H9 (cell line): Measurements from ENCODE around the gene EBPL. TPM values are rescaled to one million over a fixed set of nuclear protein-coding genes. Genes with fewer than 3 reads are reported as not detected.

Experiments
- DNase-seq: peaks from one replicate; pipeline ENCODE4 v3.0.0-alpha.2; 2017
- H2AFZ ChIP-seq: one replicate; pipeline ENCODE4 v1.6.1; 2013; ENCODE audit warnings: mild to moderate bottlenecking, low read length, control low read depth, moderate library complexity
- H2AK5ac ChIP-seq: 2 replicates; pipeline ENCODE4 v1.6.1; 2013; ENCODE audit warnings: low read length, control low read depth, mixed read lengths; ENCODE audit not compliant: insufficient read length
- H2BK120ac ChIP-seq: one replicate; pipeline ENCODE4 v1.6.1; 2013; ENCODE audit warnings: low read depth, mild to moderate bottlenecking, low read length, control low read depth, inconsistent platforms; ENCODE audit not compliant: poor library complexity, severe bottlenecking
- H2BK12ac ChIP-seq: 2 replicates; pipeline ENCODE4 v1.6.1; 2013; ENCODE audit warnings: low read length, control low read depth, mixed read lengths, low read depth; ENCODE audit not compliant: insufficient read length
- H2BK15ac ChIP-seq: 2 replicates; pipeline ENCODE4 v1.6.1; 2013; ENCODE audit warnings: low read depth, low read length, control low read depth
- H2BK20ac ChIP-seq: one replicate; pipeline ENCODE4 v1.6.1; 2013; ENCODE audit warnings: low read depth, mild to moderate bottlenecking, low read length, control low read depth, inconsistent platforms; ENCODE audit not compliant: poor library complexity, severe bottlenecking
- H2BK5ac ChIP-seq: 2 replicates; pipeline ENCODE4 v1.6.1; 2013; ENCODE audit warnings: low read length, control low read depth, mixed read lengths; ENCODE audit not compliant: insufficient read length
- H3K14ac ChIP-seq: 2 replicates; pipeline ENCODE4 v1.6.1; 2013; ENCODE audit warnings: low read length, control low read depth; ENCODE audit not compliant: insufficient read depth
- H3K18ac ChIP-seq: 2 replicates; pipeline ENCODE4 v1.6.1; 2013; ENCODE audit warnings: low read depth, mild to moderate bottlenecking, mixed read lengths, low read length, control low read depth; ENCODE audit not compliant: insufficient read length
- H3K23ac ChIP-seq: 2 replicates; pipeline ENCODE4 v1.6.1; 2013; ENCODE audit warnings: low read length, control low read depth, mixed read lengths, low read depth; ENCODE audit not compliant: insufficient read length
- H3K23me2 ChIP-seq: 2 replicates; pipeline ENCODE4 v1.6.1; 2013; ENCODE audit warnings: low read depth, mild to moderate bottlenecking, mixed read lengths, low read length, control low read depth; ENCODE audit not compliant: insufficient read length, poor library complexity, severe bottlenecking
- H3K27ac ChIP-seq: 2 replicates; pipeline ENCODE4 v1.5.1; 2013; ENCODE audit warnings: low read length, control low read depth, mixed read lengths, low read depth; ENCODE audit not compliant: insufficient read length
- H3K27me3 ChIP-seq: 2 replicates; pipeline ENCODE4 v1.6.1; 2013; ENCODE audit warnings: low read length, control low read depth, inconsistent platforms; ENCODE audit not compliant: insufficient read depth
- H3K4ac ChIP-seq: 2 replicates; pipeline ENCODE4 v1.6.1; 2013; ENCODE audit warnings: low read depth, mild to moderate bottlenecking, control low read depth, inconsistent platforms, low read length, moderate library complexity
- H3K4me1 ChIP-seq: 2 replicates; pipeline ENCODE4 v1.6.1; 2013; ENCODE audit warnings: low read length, control low read depth, inconsistent platforms; ENCODE audit not compliant: insufficient read depth
- H3K4me2 ChIP-seq: 2 replicates; pipeline ENCODE4 v1.6.1; 2013; ENCODE audit warnings: low read length, control low read depth, mixed read lengths; ENCODE audit not compliant: insufficient read length, insufficient read depth
- H3K56ac ChIP-seq: 2 replicates; pipeline ENCODE4 v1.6.1; 2013; ENCODE audit warnings: low read depth, mild to moderate bottlenecking, mixed read lengths, low read length, control low read depth; ENCODE audit not compliant: insufficient read length
- H3K79me1 ChIP-seq: 2 replicates; pipeline ENCODE4 v1.6.1; 2013; ENCODE audit warnings: low read depth, mild to moderate bottlenecking, moderate library complexity, low read length, control low read depth, inconsistent platforms; ENCODE audit not compliant: insufficient read depth, poor library complexity, severe bottlenecking
- H3K79me2 ChIP-seq: 2 replicates; pipeline ENCODE4 v1.6.1; 2013; ENCODE audit warnings: low read length, control low read depth, inconsistent platforms; ENCODE audit not compliant: insufficient read depth
- H3K9ac ChIP-seq: 2 replicates; pipeline ENCODE4 v1.6.1; 2013; ENCODE audit warnings: low read length, control low read depth, mixed read lengths; ENCODE audit not compliant: insufficient read length; ENCODE audit errors: extremely low read depth
- H3K9me3 ChIP-seq: one replicate; pipeline ENCODE4 v1.6.1; 2013; ENCODE audit warnings: low read depth, low read length, inconsistent platforms; ENCODE audit not compliant: control insufficient read depth
- H3T11ph ChIP-seq: one replicate; pipeline ENCODE4 v1.6.1; 2013; ENCODE audit warnings: mild to moderate bottlenecking, low read length, control low read depth, inconsistent platforms
- H4K20me1 ChIP-seq: one replicate; pipeline ENCODE4 v1.6.1; 2013; ENCODE audit not compliant: control insufficient read depth, insufficient read length, insufficient read depth
- H4K5ac ChIP-seq: 2 replicates; pipeline ENCODE4 v1.6.1; 2013; ENCODE audit warnings: low read depth, mild to moderate bottlenecking, mixed read lengths, low read length, control low read depth; ENCODE audit not compliant: insufficient read length
- H4K8ac ChIP-seq: replicated peaks from 2 replicates; pipeline ENCODE4 v1.6.1; 2013; ENCODE audit warnings: low read length, control low read depth, mixed read lengths, low read depth; ENCODE audit not compliant: insufficient read length
- H4K91ac ChIP-seq: 2 replicates; pipeline ENCODE4 v1.6.1; 2013; ENCODE audit warnings: low read depth, mild to moderate bottlenecking, moderate library complexity, mixed read lengths, low read length, control low read depth; ENCODE audit not compliant: insufficient read length
- H3K27ac Mint-ChIP-seq, 3 experiments: 2 replicates in 2 of 3; 3 replicates in 1 of 3; pipeline ENCODE4 v1.8.0; 2020 to 2021; ENCODE audit warnings: mixed read lengths in 3 of 3, mild to moderate bottlenecking in 1 of 3, moderate library complexity in 1 of 3
- H3K27me3 Mint-ChIP-seq: 2 replicates; pipeline ENCODE4 v1.8.0; 2021; ENCODE audit warnings: low read depth, mild to moderate bottlenecking, moderate library complexity, mixed read lengths
- H3K36me3 Mint-ChIP-seq, 3 experiments: 2 replicates in 2 of 3; 3 replicates in 1 of 3; pipeline ENCODE4 v1.8.0; 2020 to 2021; ENCODE audit warnings: low read depth in 3 of 3, mixed read lengths in 3 of 3; ENCODE audit not compliant: insufficient read depth in 1 of 3
- H3K4me1 Mint-ChIP-seq, 2 experiments: 2 replicates each; pipeline ENCODE4 v1.8.0; 2020; ENCODE audit warnings: mixed read lengths in 2 of 2
- H3K4me3 Mint-ChIP-seq, 2 experiments: 2 replicates in 1 of 2; 3 replicates in 1 of 2; pipeline ENCODE4 v1.8.0; 2020 to 2021; ENCODE audit warnings: mild to moderate bottlenecking in 2 of 2, mixed read lengths in 2 of 2, moderate library complexity in 1 of 2
- H3K9me3 Mint-ChIP-seq, 2 experiments: 2 replicates in 1 of 2; 3 replicates in 1 of 2; pipeline ENCODE4 v1.8.0; 2020; ENCODE audit warnings: mild to moderate bottlenecking in 2 of 2, mixed read lengths in 2 of 2, moderate library complexity in 1 of 2
- CTCF ChIP-seq: fragments of 200-600 bp; sonication (generic); conservative IDR thresholded peaks from 3 replicates; pipeline ENCODE4 v1.8.0; 2021; ENCODE audit warnings: antibody characterized with exemption, mild to moderate bottlenecking
- total RNA-seq: library from RNA; stranded (reverse); gene quantifications from 2 replicates; pipeline ENCODE4 v1.2.1, GENCODE V29; 2021

The EBPL gene
- total RNA-seq, 1 experiment from 2014 or later, result 65.9 TPM

- Histone ChIP-seq H4K20me1 (no peaks in the 10 kb centered on the region), H3K79me2 (no peaks in the 10 kb centered on the region), H3K9ac (no peak overlapping the region), H2BK20ac (no peak overlapping the region), H3K4ac (no peak overlapping the region), H3K23me2 (no peaks in the 10 kb centered on the region), H2BK15ac (no peak overlapping the region), H3K9me3 (no peaks in the 10 kb centered on the region), H3T11ph (no peak overlapping the region), H3K79me1 (no peaks in the 10 kb centered on the region), H4K91ac (no peak overlapping the region), H3K27me3 (no peaks in the 10 kb centered on the region), H3K56ac (no peak overlapping the region), H2BK120ac (no peak overlapping the region), H3K14ac (no peak overlapping the region), H4K5ac (no peak overlapping the region), H3K23ac (no peak overlapping the region), H2BK12ac (no peak overlapping the region), H2AFZ (no peak overlapping the region), H2BK5ac (no peak overlapping the region), H3K4me2 (no peak overlapping the region), H4K8ac (no peak overlapping the region), H3K27ac (no peak overlapping the region), H2AK5ac (no peak overlapping the region), H3K18ac (no peak overlapping the region), H3K4me1 (no peaks in the 10 kb centered on the region)
- H3K4me3 Mint-ChIP-seq, result no peak overlapping the region
- no peak for TF ChIP-seq CTCF
- no peak overlapping the region for H3K27ac Mint-ChIP-seq
- H3K9me3 Mint-ChIP-seq, result no peaks in the 10 kb centered on the region
- no peak for DNase-seq
- peaks cover 12 to 46% (median 37%) of the 10 kb centered on the region in 3 experiments; a peak in 6 of 7 replicates for H3K36me3 Mint-ChIP-seq
- no peaks in the 10 kb centered on the region for H3K27me3 Mint-ChIP-seq
- no peaks in the 10 kb centered on the region for H3K4me1 Mint-ChIP-seq
These were observed 40.5 kb upstream of the EBPL start for GRCh38 chr13:49731766-49732165.
